Right lobe of liver (tissue), 6 donors: ENCODE data around the gene KLHL7. TPM values are rescaled to one million over a fixed set of nuclear protein-coding genes. Genes with fewer than 3 reads are reported as not detected.

Experiments
- ATAC-seq, 4 donors: fragments of 200-7000 bp; cut with Tn5 transposase; one replicate each; pipeline ENCODE4 v1.9.1; 2020; ENCODE audit warnings: mild to moderate bottlenecking in 4 of 4, moderate library complexity in 4 of 4
- DNase-seq, 3 donors: peaks; one replicate each; pipeline ENCODE4 v3.0.0-alpha.2; 2020
- H3K27ac ChIP-seq, 3 donors: fragments of 200-600 bp; one replicate each; pipeline ENCODE4 v1.8.0; 2022
- H3K27me3 ChIP-seq, 2 donors: fragments of 200-600 bp; one replicate each; pipeline ENCODE4 v1.8.0; 2022
- H3K36me3 ChIP-seq, 4 donors: fragments of 200-600 bp; sonication (generic) in 1 of 4; one replicate each; pipeline versions ENCODE4 v1.5.1 to v1.8.0; 2017 to 2022; ENCODE audit warnings: control low read depth in 1 of 4
- H3K4me1 ChIP-seq, 4 donors: fragments of 200-600 bp; sonication (generic) in 1 of 4; one replicate each; pipeline versions ENCODE4 v1.5.1 to v1.8.0; 2017 to 2022; ENCODE audit warnings: control low read depth in 1 of 4
- H3K4me3 ChIP-seq, 3 donors: fragments of 200-600 bp; one replicate each; pipeline ENCODE4 v1.8.0; 2022
- H3K9me3 ChIP-seq, 4 donors: fragments of 200-600 bp; sonication (generic) in 1 of 4; one replicate each; pipeline versions ENCODE4 v1.5.1 to v1.8.0; 2017 to 2022; ENCODE audit warnings: control low read depth in 1 of 4
- POLR2A ChIP-seq: fragments of 450-650 bp; IDR thresholded peaks from one replicate; pipeline ENCODE4 v1.6.1; 2017; ENCODE audit warnings: antibody characterized with exemption, mild to moderate bottlenecking
- WGBS: methylation state at CpG from one replicate; pipeline ENCODE4 v1.1.6; 2018; ENCODE audit warnings: low coverage, low lambda C conversion rate; ENCODE audit not compliant: insufficient coverage; ENCODE audit errors: missing lambda C conversion rate; 5-methylcytosine and 5-hydroxymethylcytosine counted together
- intact Hi-C, 2 donors: fragments of 100-400 bp; cut with DNase I; formaldehyde crosslinking; loops; one replicate each; pipeline versions ENCODE4 v1.11.2 to v1.14.1; 2022
- long read RNA-seq: library from polyadenylated mRNA; unstranded; transcript quantifications from one replicate; pipeline ENCODE4 v2.0.0, GENCODE V29; 2019
- total RNA-seq, 6 experiments: library from RNA; depleted of rRNA in 2 of 6; stranded (reverse); fragments of >200 nt in 2 of 6; fragmentation: NEBNext Ultra II Directional in 3 of 6; extraction: Animal tissue kit (Norgen Biotek cat#: 25700) in 3 of 6; gene quantifications; one replicate each; pipeline versions ENCODE4 v1.1.0 to v1.2.4, GENCODE V29; 2016 to 2023
- TF ChIP-seq, protein P1 (sequence below), 4 donors: fragments of 200-600 bp in 3 of 4; fragments of 450-650 bp in 1 of 4; IDR thresholded peaks; one replicate each; pipeline versions ENCODE4 v1.5.1 to v1.8.0; 2016 to 2022; ENCODE audit warnings: antibody characterized with exemption in 4 of 4, mild to moderate bottlenecking in 2 of 4
- donor health status: DM: no; HTN: yes; CAD: no.
- donor health status: DM: no; HTN: no; CAD: no.
- donor health status: DM: no; HTN: no; CAD: no.
- donor health status: DM: no; HTN: yes; CAD: no.
- donor health status: DM: no; HTN: yes; CAD: no.

Gene KLHL7, protein sequence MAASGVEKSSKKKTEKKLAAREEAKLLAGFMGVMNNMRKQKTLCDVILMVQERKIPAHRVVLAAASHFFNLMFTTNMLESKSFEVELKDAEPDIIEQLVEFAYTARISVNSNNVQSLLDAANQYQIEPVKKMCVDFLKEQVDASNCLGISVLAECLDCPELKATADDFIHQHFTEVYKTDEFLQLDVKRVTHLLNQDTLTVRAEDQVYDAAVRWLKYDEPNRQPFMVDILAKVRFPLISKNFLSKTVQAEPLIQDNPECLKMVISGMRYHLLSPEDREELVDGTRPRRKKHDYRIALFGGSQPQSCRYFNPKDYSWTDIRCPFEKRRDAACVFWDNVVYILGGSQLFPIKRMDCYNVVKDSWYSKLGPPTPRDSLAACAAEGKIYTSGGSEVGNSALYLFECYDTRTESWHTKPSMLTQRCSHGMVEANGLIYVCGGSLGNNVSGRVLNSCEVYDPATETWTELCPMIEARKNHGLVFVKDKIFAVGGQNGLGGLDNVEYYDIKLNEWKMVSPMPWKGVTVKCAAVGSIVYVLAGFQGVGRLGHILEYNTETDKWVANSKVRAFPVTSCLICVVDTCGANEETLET
- 1 to 10 TPM; 6.3 to 9.1 (median 7.5) TPM for total RNA-seq
- long read RNA-seq, full-length matches to known transcripts: 2 of 2 reads
- long read RNA-seq, partial matches to known transcripts: 0 of 2 reads
- long read RNA-seq, other reads (novel, unspliced or antisense): 0 of 2 reads

DNA sequence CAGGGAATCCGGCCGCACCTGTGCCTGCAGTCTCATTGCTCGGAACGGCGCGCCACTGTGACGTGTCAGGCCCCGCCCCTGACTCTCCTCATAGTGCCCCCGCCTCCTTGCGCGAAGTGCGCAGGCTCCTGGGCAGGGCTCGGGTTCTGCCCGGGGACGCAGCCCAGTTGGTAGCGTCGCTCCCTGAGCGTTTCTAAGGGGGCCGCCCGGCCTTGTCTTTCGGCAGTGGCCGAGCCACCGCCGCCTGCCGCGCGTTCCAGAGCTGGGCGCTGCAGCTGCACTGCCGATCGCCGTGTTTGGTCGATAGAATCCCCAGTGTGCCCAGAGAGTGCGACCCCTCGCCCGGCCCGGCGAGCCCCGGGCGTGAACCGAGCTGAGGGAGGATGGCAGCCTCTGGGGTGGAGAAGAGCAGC lies at the start of gene KLHL7:
Gene KLHL7, plus strand, starts transcription at position 142 of the 413 bp plus-strand sequence. Its CDS starts 242 bp downstream, at position 384.
- ATAC-seq (peak; percentile 99 to 100 (median 99)), DNase-seq (peak; percentile 98)
- under 1% methylated on average over 17 of the region's 40 CpGs for WGBS
- TF ChIP-seq POLR2A: peak; percentile 92
- TF ChIP-seq, protein P1, sequence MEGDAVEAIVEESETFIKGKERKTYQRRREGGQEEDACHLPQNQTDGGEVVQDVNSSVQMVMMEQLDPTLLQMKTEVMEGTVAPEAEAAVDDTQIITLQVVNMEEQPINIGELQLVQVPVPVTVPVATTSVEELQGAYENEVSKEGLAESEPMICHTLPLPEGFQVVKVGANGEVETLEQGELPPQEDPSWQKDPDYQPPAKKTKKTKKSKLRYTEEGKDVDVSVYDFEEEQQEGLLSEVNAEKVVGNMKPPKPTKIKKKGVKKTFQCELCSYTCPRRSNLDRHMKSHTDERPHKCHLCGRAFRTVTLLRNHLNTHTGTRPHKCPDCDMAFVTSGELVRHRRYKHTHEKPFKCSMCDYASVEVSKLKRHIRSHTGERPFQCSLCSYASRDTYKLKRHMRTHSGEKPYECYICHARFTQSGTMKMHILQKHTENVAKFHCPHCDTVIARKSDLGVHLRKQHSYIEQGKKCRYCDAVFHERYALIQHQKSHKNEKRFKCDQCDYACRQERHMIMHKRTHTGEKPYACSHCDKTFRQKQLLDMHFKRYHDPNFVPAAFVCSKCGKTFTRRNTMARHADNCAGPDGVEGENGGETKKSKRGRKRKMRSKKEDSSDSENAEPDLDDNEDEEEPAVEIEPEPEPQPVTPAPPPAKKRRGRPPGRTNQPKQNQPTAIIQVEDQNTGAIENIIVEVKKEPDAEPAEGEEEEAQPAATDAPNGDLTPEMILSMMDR (IDR thresholded peaks at IDR 0.05): no peak
- Histone ChIP-seq H3K27ac (peak within 1 kb of the TSS; percentile 80 to 89 (median 89)), H3K36me3 (no peaks in the 10 kb centered on the region), H3K4me1 (peaks cover 0 to 15% (median 3%) of the 10 kb centered on the region in 4 donors), H3K4me3 (peak within 1 kb of the TSS; percentile 83 to 93 (median 90)), H3K9me3 (no peaks in the 10 kb centered on the region), H3K27me3 (no peaks in the 10 kb centered on the region)
- intact Hi-C loops: loop anchor here in 1 of 2 donors (10.0 kb wide), 1 partner anchor 69 kb away; no protein-coding TSS in a partner anchor

- intact Hi-C loops: loop anchor here in 1 of 2 donors (10.0 kb wide), 1 partner anchor 504 kb away; no protein-coding TSS in a partner anchor
- no peaks in the 10 kb centered on the region for H3K4me1 ChIP-seq
- no peak overlapping the region for H3K4me3 ChIP-seq
- ATAC-seq: no peak
- no peaks in the 10 kb centered on the region for H3K36me3 ChIP-seq
- TF ChIP-seq, protein P1 (IDR thresholded peaks at IDR 0.05): no peak
- no peak for TF ChIP-seq POLR2A
- H3K27ac ChIP-seq: no peak overlapping the region
- 42% methylated on average over 6 of the region's 6 CpGs for WGBS
- no peaks in the 10 kb centered on the region for H3K27me3 ChIP-seq
- H3K9me3 ChIP-seq: no peaks in the 10 kb centered on the region
- no peak for DNase-seq
Measured at GRCh38 chr7:23058408-23059096, 47.0 kb upstream of the KLHL7 start.

DNA sequence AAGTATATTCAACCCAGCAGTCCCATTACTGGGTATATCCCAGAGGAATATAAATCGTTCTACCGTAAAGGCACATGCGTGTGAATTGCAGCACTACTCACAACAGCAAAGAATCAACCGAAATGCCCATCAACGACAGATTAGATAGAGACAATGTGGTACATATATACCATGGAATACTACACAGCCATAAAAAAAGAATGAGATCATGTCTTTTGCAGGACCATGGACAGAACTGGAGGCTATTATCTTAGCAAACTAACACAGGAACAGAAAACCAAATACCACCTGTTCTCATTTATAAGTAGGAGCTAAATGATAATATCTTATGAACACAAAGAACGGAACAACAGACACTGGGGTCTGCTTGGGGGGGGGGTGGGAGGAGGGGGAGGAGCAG lies 44.3 kb upstream of the KLHL7 start:
- ATAC-seq: no peak
- TF ChIP-seq, protein P1 (IDR thresholded peaks at IDR 0.05): no peak
- no peak for TF ChIP-seq POLR2A
- no peak overlapping the region for H3K27ac ChIP-seq
- H3K36me3 ChIP-seq: no peaks in the 10 kb centered on the region
- intact Hi-C loops: no loop called here
- 95% methylated on average over 4 of the region's 6 CpGs for WGBS
- no peaks in the 10 kb centered on the region for H3K27me3 ChIP-seq
- DNase-seq: no peak
- H3K9me3 ChIP-seq: no peaks in the 10 kb centered on the region
- no peaks in the 10 kb centered on the region for H3K4me1 ChIP-seq
- no peak overlapping the region for H3K4me3 ChIP-seq

- WGBS: 88% methylated on average over 4 of the region's 7 CpGs
- intact Hi-C loops: no loop called here
- no peak overlapping the region for H3K27ac ChIP-seq
Measured at GRCh38 chr7:23062452-23062851, 43.1 kb upstream of the KLHL7 start.

More at GRCh38 chr7:23062452-23062851, 43.1 kb upstream of the KLHL7 start:
- DNase-seq (no peak), ATAC-seq (no peak)
- no peaks in the 10 kb centered on the region for H3K9me3 ChIP-seq
- no peaks in the 10 kb centered on the region for H3K36me3 ChIP-seq
- no peak overlapping the region for H3K4me3 ChIP-seq
- TF ChIP-seq POLR2A: no peak
- TF ChIP-seq, protein P1 (IDR thresholded peaks at IDR 0.05): no peak
- H3K4me1 ChIP-seq: no peaks in the 10 kb centered on the region
- H3K27me3 ChIP-seq: no peaks in the 10 kb centered on the region
